GM12872 (cell line): ENCODE data around the gene PERCC1.

Experiments used
- CTCF ChIP-seq: IDR thresholded peaks from 3 replicates; pipeline ENCODE4 v1.5.1; 2011; ENCODE audit warnings: low read depth, mild to moderate bottlenecking, low read length, moderate library complexity; ENCODE audit not compliant: insufficient read depth

The PERCC1 gene

GRCh38 chr16:1469693-1470201, 38.9 kb downstream of the PERCC1 start:
- TF ChIP-seq CTCF = no peak

GRCh38 chr16:1470481-1471251, 39.8 kb downstream of the PERCC1 start:
- no peak for TF ChIP-seq CTCF

- TF ChIP-seq CTCF = no peak
Observed at GRCh38 chr16:1471569-1472194, 40.8 kb downstream of the PERCC1 start.

- no peak for TF ChIP-seq CTCF
Observed at GRCh38 chr16:1472974-1473373, 42.1 kb downstream of the PERCC1 start.

- TF ChIP-seq CTCF = no peak
Observed at GRCh38 chr16:1474082-1474795, 43.4 kb downstream of the PERCC1 start.

GRCh38 chr16:1474796-1475551, 44.1 kb downstream of the PERCC1 start, which contains the start of gene CLCN7:
Gene CLCN7 (minus strand): TSS chr16:1475028. CDS start chr16:1474974, 54 bp downstream.
- TF ChIP-seq CTCF = no peak
